AG04450 (cell line): ENCODE measurements around the gene ATF3. TPM values are rescaled to one million over a fixed set of nuclear protein-coding genes. Genes with fewer than 3 reads are reported as not detected.
A peak's percentile ranks its signal among the peaks of the same experiment; 100 is the strongest.

ENCODE experiments used
- CTCF ChIA-PET: fragments of 300-600, 350-600 bp; formaldehyde crosslinking; extraction: SDS; loops from one replicate; lab custom pipeline; 2022; ENCODE audit warnings: antibody characterized with exemption, inconsistent platforms; lab: Charles Lee
- POLR2A ChIA-PET: fragments of 350-600 bp; formaldehyde crosslinking; extraction: SDS; loops from one replicate; lab custom pipeline; 2021; ENCODE audit warnings: antibody characterized with exemption, inconsistent platforms; lab: Yijun Ruan, JAX
- DNase-seq: peaks from one replicate; pipeline ENCODE4 v3.0.0-alpha.2; 2011; ENCODE audit warnings: low read depth, low spot score
- H3K27ac ChIP-seq: one replicate; pipeline ENCODE4 v1.5.1; 2012; ENCODE audit warnings: low read depth, low read length, control low read depth
- H3K27me3 ChIP-seq: one replicate; pipeline ENCODE4 v1.6.0; 2012; ENCODE audit warnings: low read length; ENCODE audit not compliant: control insufficient read depth, insufficient read depth
- H3K4me3 ChIP-seq: 2 replicates; pipeline ENCODE4 v1.5.1; 2011; ENCODE audit warnings: mild to moderate bottlenecking, low read depth, low read length, control low read depth
- H3K9me3 ChIP-seq: 2 replicates; pipeline ENCODE4 v1.5.1; 2012; ENCODE audit warnings: low read length; ENCODE audit not compliant: control insufficient read depth, insufficient read depth
- CTCF ChIP-seq: IDR thresholded peaks from 2 replicates; pipeline ENCODE4 v1.5.1; 2011; ENCODE audit warnings: low read depth, low read length, control low read depth, inconsistent platforms
- polyA plus RNA-seq: library from polyadenylated mRNA; depleted of rRNA; stranded (reverse); fragments of >200 nt; gene quantifications from 2 replicates; pipeline ENCODE4 v1.2.3, GENCODE V29; 2011

The ATF3 gene
- polyA plus RNA-seq, 1 experiment = 5.5 TPM

- ChIA-PET CTCF (interaction anchor here (0.9 to 4.9 kb wide), 7 partner anchors 12 to 140 kb away, joined by 3 to 21 read pairs (median 5); partner anchors contain the start of gene ATF3), POLR2A (interaction anchor here (0.9 to 2.2 kb wide), 5 partner anchors 12 to 126 kb away, joined by 3 to 33 read pairs (median 4); partner anchors contain the start of gene ATF3)
- no peaks in the 10 kb centered on the region; the same call in 1 of the 2 replicates for H3K9me3 ChIP-seq
- peak; percentile 93 for DNase-seq
- peak; percentile 74 for TF ChIP-seq CTCF
- H3K27ac ChIP-seq = peak overlapping the region; percentile 100
- H3K27me3 ChIP-seq = peaks cover 3% of the 10 kb centered on the region
- H3K4me3 ChIP-seq = peak overlapping the region; percentile 50
Measured at GRCh38 chr1:212595787-212596714, 12.5 kb upstream of the ATF3 start.

GRCh38 chr1:212596798-212597197 is 11.8 kb upstream of the ATF3 start:
- no peak for DNase-seq
- POLR2A ChIA-PET = interaction anchor here (0.9 to 2.1 kb wide), 4 partner anchors 11 to 127 kb away, joined by 3 to 33 read pairs (median 4); partner anchors contain the start of gene ATF3
- no peaks in the 10 kb centered on the region; the same call in 1 of the 2 replicates for H3K9me3 ChIP-seq
- peak overlapping the region; percentile 100 for H3K27ac ChIP-seq
- CTCF ChIA-PET = interaction anchor here (0.9 to 4.9 kb wide), 6 partner anchors 12 to 141 kb away, joined by 3 to 21 read pairs (median 6); partner anchors contain the start of gene ATF3
- H3K4me3 ChIP-seq = peak overlapping the region; percentile 50
- peaks cover 3% of the 10 kb centered on the region for H3K27me3 ChIP-seq
- no peak for TF ChIP-seq CTCF

- Histone ChIP-seq H3K27ac (no peak overlapping the region), H3K27me3 (peaks cover 9% of the 10 kb centered on the region), H3K9me3 (no peaks in the 10 kb centered on the region; the same call in 1 of the 2 replicates), H3K4me3 (no peak overlapping the region)
- no peak for DNase-seq
- ChIA-PET POLR2A (interaction anchor here (1.2 to 2.1 kb wide), 3 partner anchors 11 to 128 kb away, joined by 3 to 33 read pairs (median 4); partner anchors contain the start of gene ATF3), CTCF (interaction anchor here (1.0 to 4.9 kb wide), 5 partner anchors 11 to 141 kb away, joined by 3 to 21 read pairs (median 8); partner anchors contain the start of gene ATF3)
- TF ChIP-seq CTCF = no peak
Measured at GRCh38 chr1:212597487-212597886, 11.1 kb upstream of the ATF3 start.

GRCh38 chr1:212600071-212600915 is 8.3 kb upstream of the ATF3 start:
- POLR2A ChIA-PET = no interaction called here
- Histone ChIP-seq H3K27ac (no peak overlapping the region), H3K27me3 (peaks cover 30% of the 10 kb centered on the region), H3K4me3 (no peak overlapping the region), H3K9me3 (no peaks in the 10 kb centered on the region; the same call in 1 of the 2 replicates)
- CTCF ChIA-PET = interaction anchor here (2.3 to 4.9 kb wide), 2 partner anchors 65 to 123 kb away, joined by 8 to 21 read pairs; no protein-coding TSS in a partner anchor
- TF ChIP-seq CTCF = no peak
- DNase-seq = no peak
